Measurements from ENCODE around the gene TRAM2. TPM values are rescaled to one million over a fixed set of nuclear protein-coding genes. Genes with fewer than 3 reads are reported as not detected.

The TRAM2 gene
- total RNA-seq, 1 donor from 2014 or later: 159 TPM

DNA sequence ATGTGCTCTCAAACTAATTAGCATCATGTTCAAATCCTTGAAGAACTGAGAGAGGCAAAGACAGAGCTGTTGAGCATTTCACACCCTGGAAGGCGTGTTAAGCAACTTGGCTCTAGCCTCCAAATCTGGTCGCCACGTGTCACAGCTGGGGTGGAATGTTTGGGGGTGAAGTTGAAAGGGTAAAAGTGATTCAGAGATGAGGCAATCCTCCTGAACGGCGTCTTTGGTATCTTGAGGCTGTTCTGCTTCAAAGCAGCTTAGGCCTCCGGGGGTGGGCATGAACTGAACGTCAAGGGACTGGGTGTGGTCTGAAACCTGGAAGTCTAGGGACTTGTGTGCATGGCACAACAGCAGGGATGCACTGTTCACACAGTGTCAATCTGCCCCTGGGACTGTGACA, 62.3 kb downstream of the TRAM2 start:
- Mint-ChIP-seq H3K4me1 (ENCODE audit: low read depth) (peaks cover 100% of the 10 kb centered on the region), H3K4me3 (ENCODE audit: unreplicated experiment) (peak overlapping the region; percentile 10), H3K27ac (ENCODE audit: unreplicated experiment) (peak overlapping the region; percentile 96), H3K9me3 (ENCODE audit: low read depth) (no peaks in the 10 kb centered on the region), H3K27me3 (ENCODE audit: low read depth) (no peaks in the 10 kb centered on the region), H3K36me3 (ENCODE audit: low read depth) (peaks cover 58% of the 10 kb centered on the region)
- no peak for DNase-seq (ENCODE audit: low spot score)
- no peak for TF ChIP-seq CTCF (IDR thresholded peaks at IDR 0.05)

DNA sequence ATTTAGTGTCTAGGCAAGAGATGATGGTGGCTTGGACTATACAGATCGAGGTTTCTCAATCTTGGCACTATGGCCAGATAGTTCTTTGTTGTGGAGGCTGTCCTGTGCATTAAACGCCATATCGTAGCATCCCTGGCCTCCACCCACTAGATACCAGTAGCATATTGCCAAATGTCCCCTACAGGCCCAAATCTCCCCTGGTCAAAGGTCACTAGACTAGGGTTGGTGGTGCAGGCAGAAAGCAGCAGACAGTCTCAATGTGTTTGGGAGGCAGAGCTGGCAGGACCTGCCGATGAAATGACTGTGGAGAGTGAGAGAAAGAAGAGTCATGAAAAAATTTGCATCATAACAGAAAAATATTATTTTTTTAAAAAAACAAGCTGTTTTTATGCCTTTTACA, 63.0 kb downstream of the TRAM2 start:
- peaks cover 59% of the 10 kb centered on the region for H3K36me3 Mint-ChIP-seq (ENCODE audit: low read depth)
- H3K27ac Mint-ChIP-seq (ENCODE audit: unreplicated experiment): peak overlapping the region; percentile 96
- no peak for DNase-seq (ENCODE audit: low spot score)
- no peaks in the 10 kb centered on the region for H3K27me3 Mint-ChIP-seq (ENCODE audit: low read depth)
- H3K9me3 Mint-ChIP-seq (ENCODE audit: low read depth): no peaks in the 10 kb centered on the region
- peaks cover 100% of the 10 kb centered on the region for H3K4me1 Mint-ChIP-seq (ENCODE audit: low read depth)
- H3K4me3 Mint-ChIP-seq (ENCODE audit: unreplicated experiment): no peak overlapping the region
- no peak for TF ChIP-seq CTCF (IDR thresholded peaks at IDR 0.05)

DNA sequence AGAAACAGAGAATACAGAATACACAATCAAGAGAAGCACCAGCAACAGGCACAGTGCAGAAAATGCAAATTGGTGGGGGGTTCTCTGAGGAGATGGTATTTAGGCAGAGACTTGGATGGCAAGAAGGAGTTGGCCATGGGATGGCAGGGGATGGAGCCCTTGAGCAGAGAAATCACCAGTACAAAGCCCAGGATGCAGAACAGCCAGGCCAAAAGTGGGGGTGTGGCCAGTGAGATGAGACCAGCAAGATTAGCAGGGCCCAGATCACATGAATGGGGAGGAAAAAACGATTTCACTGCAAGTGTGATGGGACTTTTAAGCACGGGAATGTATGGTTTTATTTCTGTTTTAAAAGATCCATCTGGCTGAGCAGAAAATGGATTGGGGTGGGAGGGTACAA, 63.4 kb downstream of the TRAM2 start:
- H3K36me3 Mint-ChIP-seq (ENCODE audit: low read depth): peaks cover 60% of the 10 kb centered on the region
- H3K27me3 Mint-ChIP-seq (ENCODE audit: low read depth): no peaks in the 10 kb centered on the region
- H3K9me3 Mint-ChIP-seq (ENCODE audit: low read depth): no peaks in the 10 kb centered on the region
- DNase-seq (ENCODE audit: low spot score): no peak
- H3K27ac Mint-ChIP-seq (ENCODE audit: unreplicated experiment): peak overlapping the region; percentile 96
- H3K4me3 Mint-ChIP-seq (ENCODE audit: unreplicated experiment): no peak overlapping the region
- H3K4me1 Mint-ChIP-seq (ENCODE audit: low read depth): peaks cover 100% of the 10 kb centered on the region
- no peak for TF ChIP-seq CTCF (IDR thresholded peaks at IDR 0.05)

- TF ChIP-seq CTCF (IDR thresholded peaks at IDR 0.05): peak; percentile 33
- Mint-ChIP-seq H3K36me3 (ENCODE audit: low read depth) (peaks cover 65% of the 10 kb centered on the region), H3K4me1 (ENCODE audit: low read depth) (peaks cover 97% of the 10 kb centered on the region), H3K4me3 (ENCODE audit: unreplicated experiment) (no peak overlapping the region), H3K9me3 (ENCODE audit: low read depth) (no peaks in the 10 kb centered on the region), H3K27ac (ENCODE audit: unreplicated experiment) (peak overlapping the region; percentile 96), H3K27me3 (ENCODE audit: low read depth) (no peaks in the 10 kb centered on the region)
- no peak for DNase-seq (ENCODE audit: low spot score)
Observed at GRCh38 chr6:52512199-52512598, 64.7 kb downstream of the TRAM2 start.

- TF ChIP-seq CTCF (IDR thresholded peaks at IDR 0.05): no peak
- Mint-ChIP-seq H3K4me3 (ENCODE audit: unreplicated experiment) (no peak overlapping the region), H3K36me3 (ENCODE audit: low read depth) (peaks cover 65% of the 10 kb centered on the region), H3K4me1 (ENCODE audit: low read depth) (peaks cover 92% of the 10 kb centered on the region), H3K27ac (ENCODE audit: unreplicated experiment) (peak overlapping the region; percentile 96), H3K9me3 (ENCODE audit: low read depth) (no peaks in the 10 kb centered on the region), H3K27me3 (ENCODE audit: low read depth) (no peaks in the 10 kb centered on the region)
- DNase-seq (ENCODE audit: low spot score): no peak
Observed at GRCh38 chr6:52511572-52512151, 65.2 kb downstream of the TRAM2 start.
